Stimulated activated CD4-positive, alpha-beta T cell treated with anti-CD3 and anti-CD28 coated beads, Interleukin-4, amount 100 ng/mL, for 24 hours (primary cell): ENCODE measurements around the gene TIAL1.
"Not testable (repeated sequence)": the region's sequence is repeated elsewhere in the genome, so short reads cannot be mapped to it uniquely, and the experiment has no call there.

ENCODE experiments used
- DNase-seq: peaks from one replicate; pipeline ENCODE4 v3.0.0-alpha.2; 2020

Gene TIAL1

DNA sequence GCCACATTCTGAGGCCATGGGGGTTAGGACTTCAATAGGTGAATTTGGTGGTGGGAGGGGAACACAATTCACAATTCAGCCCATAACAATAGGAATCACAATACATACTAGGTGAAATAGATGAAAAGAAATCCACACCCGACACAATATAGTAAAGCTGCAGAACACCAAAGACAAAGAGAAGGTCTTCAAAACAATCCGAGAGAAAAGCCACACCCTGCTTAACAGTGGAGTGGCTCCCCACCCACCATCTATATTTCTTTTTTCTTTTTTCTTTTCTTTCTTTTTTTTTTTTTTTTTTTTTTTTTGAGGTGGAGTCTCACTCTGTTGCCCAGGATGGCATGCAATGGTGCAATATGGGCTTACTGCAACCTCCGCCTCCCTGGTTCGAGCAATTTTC is 14.7 kb upstream of the TIAL1 start:
- no peak for DNase-seq

DNA sequence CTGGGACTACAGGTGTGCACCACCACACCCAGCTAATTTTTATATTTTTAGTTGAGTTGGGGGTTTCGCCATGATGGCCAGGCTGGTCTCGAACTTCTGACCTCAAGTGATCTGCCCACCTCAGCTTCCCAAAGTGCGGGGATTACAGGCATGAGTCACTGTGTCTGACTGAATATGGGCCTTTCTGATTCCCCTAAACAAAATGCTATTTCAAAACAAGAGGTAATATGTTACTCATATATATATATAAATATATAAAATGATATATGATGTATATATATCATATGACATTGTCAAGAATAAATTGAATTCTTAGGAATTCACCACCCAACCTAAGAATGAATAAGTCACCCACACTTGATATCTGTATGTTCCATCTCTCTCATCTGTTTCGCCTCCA is 12.8 kb upstream of the TIAL1 start:
- no peak for DNase-seq

DNA sequence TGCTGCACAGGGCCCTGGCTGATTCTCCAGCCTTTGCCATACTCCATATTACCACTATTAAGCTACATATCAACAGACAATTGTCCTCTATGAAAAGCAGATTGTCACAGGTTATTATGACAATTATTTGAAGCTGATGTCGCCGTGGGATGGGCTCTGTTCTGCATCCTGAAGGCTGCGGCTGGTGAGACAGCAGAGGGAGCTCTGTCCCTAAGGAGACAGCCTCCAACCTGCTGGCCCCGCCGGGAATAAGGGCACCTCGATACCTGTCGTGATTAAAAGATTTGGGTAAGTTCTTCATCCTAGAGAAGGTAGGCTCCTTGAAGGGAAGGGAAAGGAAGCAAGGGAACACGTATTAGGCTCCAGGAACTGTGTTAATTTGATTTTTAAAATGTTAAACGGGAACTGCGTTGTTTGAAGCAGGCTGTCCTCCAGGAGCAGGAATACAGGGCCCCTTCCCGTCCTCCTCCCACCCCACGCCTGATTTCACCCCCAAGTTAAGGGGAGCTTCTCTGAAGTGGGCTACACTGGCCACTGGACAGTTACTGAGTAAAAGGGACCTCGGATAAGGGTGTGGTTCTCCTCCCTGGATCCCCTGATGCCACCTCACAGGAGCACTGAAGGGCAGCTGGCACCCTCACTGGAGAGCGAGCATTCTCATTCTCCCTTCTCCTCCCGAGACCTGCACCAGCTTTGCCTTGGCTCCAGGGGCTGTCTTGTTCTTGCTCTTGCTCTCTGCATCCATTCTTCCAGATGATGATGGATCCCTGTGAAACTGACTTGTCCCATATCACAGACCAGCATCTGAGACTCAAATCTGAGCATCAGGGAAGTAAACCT is 11.8 kb upstream of the TIAL1 start:
- peak; percentile 37 for DNase-seq

DNA sequence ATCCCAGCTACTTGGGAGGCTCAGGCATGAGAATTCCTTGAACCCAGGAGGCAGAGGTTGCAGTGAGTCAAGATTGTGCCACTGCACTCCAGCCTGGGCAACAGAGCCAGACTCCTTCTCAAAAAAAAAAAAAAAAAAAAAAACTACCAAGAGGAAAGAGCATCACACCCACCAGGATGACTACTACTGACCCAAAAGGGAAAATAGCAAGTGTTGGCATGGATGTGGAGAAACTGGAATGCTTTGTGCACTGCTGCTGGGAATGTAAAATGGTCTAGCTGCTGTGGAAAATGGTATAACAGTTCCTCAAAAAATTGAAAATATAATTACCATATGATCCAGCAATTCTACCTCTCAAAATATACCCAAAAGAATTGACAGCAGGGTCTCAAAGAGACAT is 7.7 kb upstream of the TIAL1 start:
- DNase-seq = no peak

DNA sequence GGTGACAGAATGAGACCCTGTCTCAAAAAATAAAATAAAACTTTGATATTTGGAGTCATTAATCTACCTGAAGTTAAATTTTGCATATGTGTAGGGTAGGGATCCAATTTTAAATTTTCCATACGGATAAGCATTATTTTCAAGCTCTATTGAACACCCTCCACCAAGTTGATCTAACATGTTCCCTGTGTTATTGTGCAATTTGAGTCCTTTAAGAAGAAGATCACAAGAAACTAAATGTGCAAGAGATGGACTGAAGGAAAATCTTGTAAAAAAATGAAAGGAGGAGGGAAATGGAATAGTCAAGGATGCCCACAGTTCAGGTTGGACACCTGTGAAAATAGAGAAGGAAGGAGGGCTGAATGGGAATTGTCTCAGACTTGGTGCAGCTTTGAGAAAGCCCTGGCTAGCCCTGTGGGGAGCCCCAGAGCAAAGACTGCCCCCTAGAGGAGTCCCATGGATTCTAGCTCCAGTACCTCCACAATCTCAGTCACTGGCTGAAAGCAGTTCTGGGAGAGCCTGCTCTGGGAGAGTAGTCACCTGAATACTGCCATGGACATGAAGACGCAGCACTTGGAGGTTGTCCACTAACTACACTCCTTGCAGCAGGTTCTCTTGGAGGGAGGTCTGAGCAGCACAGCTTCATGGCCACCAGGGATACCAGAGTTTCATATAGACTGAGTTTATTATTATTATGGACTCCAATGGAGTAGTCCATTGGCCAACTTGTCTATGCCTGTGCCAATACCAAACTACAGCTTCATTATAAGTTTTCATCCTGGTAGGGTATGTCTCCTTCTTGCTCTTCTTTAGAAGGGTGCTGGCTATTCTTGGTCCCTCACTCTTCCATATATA is 5.7 kb upstream of the TIAL1 start:
- DNase-seq = peak; percentile 32

DNA sequence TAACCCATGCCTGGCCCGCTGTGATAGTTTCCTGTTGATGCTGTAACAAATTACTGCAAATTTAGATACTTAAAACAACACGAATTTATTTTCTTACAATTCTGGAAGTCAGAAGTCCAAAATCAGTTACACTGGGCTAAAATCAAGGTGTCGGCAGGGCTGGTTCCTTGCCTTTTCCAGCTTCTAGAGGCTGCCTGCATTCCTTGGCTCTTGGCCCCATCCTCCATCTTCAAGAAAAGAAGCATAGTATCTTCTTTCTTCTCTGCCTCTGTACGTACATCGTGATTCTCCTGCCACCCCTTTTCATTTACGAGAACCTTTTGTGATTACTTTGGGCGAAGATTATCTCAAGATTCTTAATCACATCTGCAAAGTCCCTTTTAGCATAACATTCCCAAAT is 1.6 kb upstream of the TIAL1 start:
- DNase-seq = no peak

DNA sequence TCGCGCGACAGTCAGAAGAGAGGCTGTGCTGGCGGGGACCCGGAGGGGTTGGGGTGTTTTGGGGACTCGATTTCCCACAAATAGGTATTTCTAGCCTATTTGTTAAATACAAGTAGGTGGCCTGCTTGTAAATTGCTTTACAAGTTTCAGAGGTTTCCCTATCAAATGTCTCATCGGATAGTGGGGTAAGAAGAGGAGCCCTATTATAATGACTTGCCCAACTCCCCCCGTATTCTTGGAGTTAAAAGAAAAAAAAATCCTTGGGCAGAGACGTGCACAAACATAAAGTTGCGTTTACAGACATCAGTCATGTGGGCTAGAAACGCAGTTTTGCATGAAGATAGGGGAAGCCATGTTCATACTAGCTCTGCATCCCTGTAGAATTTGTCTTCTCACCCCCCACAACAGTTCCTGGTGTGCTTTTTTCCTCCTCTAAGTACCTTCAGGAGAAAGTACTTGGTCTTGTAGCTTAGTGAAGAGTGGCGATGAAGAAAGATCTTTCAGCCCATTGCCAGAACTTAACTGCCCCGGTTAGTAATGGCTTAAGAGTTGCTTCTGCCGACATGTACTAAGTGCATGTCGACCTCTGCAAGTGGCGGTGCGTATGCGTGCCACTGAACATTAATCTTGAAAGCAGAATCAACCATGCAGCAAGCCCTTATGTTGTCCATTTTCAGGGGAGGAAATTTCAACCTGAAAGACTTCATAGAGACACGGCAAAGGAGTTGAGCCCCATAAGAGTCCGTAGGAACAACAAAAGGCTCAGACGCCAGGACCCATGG is 832 bp upstream of the TIAL1 start:
- DNase-seq = no peak

DNA sequence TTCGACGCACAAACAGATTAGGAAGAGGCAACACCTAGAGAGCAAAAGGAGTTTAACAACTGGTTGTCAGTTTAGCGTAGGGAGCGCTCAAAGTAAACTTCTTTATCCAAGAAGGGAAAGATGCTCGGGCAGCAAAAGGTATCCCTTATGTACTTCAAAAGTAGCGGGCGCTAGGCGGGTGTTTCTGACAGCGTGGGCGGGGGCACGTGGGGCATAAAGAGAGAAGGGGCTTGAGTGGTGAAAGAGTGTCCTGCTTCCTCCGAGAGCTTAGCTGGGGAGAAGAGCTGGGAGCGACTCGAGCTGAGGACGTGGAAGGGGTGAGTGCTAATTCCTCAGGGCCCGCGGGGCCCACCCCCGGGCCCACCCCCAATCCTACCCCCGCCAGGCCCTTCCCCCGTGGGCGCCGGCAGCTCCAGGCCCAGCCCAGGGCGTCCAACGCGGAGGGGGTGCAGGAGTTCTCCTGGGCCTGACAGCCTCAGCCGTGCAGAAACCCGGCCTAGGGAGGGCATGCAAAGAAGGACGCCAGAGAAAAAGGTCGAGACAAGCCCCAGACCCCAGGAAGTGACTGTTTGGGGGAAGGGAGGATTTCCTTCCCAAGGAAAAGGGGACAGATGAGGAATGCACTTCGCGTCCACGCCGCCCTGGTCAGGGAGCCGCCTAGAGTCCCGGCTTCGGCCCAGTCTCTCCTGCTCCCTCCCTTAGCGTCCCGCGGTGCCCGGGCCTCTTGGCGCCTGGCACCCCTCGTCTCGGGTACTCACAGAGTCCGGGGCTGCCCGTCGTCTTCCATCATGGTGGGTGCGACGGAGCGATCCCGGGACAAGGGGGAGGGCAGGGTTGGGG is 868 bp downstream of the TIAL1 start:
- DNase-seq = peak; percentile 79

DNA sequence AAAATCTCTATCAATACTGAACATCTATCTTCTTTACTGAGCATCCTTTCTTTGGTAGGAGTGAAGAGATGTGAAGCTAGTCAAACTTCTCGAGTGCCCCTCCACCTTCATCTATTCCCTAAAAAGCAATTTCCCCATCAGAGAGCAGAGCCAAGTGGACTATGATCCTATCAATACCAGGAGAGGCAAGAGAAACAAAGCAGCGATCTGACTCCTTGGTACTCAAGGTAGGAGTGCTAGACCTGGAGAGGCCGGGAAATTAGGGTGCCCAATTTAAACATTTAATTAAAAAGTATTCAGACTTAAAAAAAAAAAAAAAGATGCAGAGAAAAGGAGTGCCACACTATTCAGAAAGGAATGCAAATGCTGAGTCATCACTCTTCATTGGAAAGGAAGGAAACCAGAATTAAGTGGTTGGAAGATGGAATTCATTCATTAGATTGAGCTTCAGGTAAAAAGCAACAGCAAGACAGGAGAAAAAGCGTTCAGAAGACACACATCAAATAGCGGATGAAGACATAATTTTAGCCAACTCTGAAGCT is 1.6 kb downstream of the TIAL1 start:
- DNase-seq = no peak

DNA sequence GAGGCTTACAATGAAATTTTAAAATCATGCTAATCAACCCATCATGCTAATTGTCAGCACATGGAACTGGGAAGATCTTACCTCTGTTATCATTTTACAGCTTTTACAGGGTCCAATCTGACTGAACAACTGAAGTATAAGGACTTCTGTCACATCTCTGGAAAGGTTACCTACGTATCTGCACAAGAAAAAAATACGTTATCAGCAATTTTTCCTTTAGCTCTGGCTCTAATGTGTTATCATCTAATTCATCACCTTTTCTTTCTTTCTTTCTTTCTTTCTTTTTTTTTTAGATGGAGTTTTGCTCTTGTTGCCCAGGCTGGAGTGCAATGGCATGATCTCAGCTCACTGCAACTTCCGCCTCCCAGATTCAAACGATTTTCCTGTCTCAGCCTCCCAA is 8.7 kb downstream of the TIAL1 start:
- DNase-seq = no peak

DNA sequence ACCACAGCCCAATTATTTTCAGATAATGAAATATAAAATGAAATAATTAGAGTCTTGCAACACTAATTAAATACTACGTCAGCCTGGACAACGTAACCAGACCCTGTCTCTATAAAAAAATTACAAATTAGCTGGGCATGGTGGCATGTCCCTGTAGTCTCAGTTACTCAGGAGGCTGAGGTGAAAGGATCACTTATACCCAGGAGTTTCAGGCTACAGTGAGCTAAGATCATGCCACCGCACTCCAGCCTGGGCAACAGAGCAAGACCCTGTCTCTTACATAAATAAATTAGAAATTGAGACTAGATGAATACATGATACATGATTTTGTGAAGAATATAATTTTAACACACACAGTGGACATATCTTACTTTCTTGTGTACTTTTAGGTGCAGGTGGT is 18.4 kb downstream of the TIAL1 start:
- DNase-seq = no peak

DNA sequence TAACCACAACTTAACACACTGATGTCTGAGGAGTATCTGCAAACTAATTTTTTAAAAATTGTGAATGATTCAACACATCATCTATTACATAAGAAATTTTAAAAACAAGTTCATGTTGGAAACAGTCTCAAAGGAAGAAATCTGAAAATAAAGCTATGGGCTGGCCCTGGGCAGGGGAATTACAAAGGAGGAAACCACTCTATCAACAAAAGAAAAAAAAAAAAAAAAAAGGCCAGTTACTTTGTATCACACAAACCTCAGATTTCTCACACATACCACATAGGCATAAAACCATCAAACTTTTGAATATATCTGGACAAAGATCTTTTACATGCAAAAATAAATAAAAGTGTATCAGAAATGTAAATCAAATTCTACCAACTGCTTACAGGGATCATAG is 20.8 kb downstream of the TIAL1 start:
- DNase-seq = no peak

DNA sequence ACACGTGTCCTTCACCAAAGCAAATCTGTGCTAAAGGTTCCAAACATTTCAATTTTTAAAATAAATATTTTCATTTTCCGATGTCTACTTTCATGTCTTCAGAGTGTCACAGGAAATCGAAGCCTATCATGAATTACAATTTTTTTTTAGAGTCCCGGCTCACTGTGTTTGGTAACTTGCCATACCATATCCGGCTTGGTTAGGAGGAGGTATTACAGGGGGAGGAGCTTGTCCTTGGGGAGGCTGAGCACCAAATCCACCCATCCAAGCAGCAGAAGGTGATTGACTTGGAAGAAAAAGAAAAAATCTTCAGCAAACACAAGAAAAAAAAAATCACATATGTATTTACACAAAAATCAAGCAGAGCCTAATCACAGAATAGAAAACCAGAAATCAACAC is 21.3 kb downstream of the TIAL1 start:
- peak; percentile 14 for DNase-seq

DNA sequence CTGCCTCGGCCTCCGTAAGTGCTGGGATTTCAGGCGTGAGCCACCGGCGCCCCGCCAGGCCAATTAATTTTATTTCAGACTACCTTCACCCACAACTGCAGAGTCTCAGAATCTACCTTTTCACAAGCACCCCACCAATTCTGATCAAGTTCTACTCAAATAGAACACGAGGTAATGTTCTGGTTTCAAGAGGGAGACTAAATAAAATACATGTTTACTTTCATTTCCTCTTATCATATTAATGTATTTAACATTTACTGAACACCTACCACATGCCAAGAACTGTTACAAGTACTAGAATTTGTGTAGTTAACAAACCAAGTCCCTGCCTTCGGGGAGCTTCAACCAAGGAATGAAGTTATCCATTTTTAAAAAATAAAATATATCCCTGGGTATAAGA is 28.8 kb downstream of the TIAL1 start:
- DNase-seq = no peak

DNA sequence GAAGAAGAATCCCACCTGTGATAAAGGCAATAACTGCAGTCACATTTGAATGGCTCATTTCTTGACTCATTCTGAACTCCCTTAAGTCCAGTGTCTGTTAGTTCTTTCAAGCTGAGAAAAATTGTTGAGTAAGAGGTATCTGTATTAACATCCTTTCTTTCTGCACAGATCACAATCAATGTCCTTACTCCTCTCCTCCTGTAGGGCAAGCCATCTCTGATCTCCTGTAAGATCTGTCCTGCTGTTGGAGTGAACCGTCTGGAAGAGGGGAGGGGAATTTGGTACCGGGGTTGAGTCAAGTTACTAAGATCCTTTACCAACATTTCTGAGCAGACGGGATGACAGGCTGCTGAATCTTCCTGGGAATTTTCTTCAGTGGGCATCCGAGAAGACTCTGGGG is 34.7 kb downstream of the TIAL1 start:
- no peak for DNase-seq

DNA sequence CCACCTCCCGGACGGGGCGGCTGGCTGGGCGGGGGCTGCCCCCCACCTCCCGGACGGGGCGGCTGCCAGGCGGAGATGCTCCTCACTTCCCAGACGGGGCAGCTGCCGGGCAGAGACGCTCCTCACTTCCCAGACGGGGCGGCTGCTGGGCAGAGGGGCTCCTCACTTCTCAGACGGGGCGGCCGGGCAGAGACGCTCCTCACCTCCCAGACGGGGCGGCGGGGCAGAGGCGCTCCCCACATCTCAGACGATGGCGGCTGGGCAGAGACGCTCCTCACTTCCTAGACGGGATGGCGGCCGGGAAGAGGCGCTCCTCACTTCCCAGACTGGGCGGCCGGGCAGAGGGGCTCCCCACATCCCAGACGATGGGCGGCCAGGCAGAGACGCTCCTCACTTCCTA is 37.3 kb downstream of the TIAL1 start:
- DNase-seq = not testable (repeated sequence)

DNA sequence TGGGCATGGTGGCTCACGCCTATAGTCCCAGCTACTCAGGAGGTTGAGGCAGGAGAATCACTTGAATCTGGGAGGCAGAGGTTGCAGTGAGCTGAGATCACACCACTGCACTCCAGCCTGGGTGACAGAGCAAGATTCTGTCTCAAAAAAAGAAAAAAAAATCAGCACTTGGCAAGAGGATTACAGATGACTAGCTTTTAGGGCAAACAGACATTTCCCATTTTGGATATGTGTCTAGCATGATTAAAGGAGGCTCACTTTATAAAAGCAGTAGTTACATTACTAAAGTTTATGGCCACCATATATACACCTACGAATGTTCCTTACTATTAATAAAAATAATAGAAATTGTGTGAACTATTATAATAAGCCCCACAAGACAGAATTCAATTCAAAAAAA is 40.7 kb downstream of the TIAL1 start:
- DNase-seq = not testable (repeated sequence)

DNA sequence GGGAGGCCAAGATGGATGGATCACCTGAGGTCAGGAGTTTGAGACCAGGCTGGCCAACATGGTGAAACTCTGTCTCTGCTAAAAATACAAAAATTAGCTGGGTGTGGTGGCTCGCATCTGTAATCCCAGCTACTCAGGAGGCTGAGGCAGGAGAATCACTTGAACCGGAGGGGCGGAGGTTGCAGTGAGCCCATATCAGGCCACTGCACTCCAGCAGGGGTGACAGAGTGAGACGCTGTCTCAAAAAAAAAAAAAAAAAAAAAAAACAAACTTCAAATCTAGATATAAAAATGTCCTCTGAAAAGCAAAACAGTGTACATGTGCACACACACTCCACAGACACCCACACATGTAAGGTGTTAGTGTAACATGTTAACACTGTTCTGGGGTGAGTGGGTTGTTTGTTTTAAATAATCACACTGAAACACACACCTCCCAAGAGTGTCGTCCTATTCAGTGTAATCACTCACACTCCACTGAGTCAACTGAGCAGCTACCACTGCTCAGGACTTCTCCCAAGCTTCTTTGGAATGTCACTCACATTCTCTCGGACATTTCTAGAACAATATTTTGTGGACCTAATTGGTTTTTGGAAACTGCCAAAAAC is 41.5 kb downstream of the TIAL1 start:
- no peak for DNase-seq

DNA sequence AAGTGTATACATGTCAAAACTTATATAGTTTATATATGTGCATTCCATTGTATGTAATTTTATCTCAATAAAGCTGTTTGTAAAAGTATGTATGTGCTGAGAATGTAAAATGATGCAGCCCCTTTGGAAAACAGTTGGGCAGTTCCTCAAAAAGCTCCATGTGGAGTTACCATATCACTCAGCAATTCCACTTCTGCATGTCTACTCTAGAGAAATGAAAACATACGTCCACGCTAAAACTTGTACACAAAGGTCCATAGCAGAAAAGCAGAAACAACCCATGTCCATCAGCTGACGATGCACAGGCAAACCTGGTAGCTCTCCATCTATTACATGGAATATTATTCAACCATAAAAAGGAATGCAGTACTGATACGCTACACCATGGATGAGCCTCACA is 45.9 kb downstream of the TIAL1 start:
- DNase-seq = no peak

DNA sequence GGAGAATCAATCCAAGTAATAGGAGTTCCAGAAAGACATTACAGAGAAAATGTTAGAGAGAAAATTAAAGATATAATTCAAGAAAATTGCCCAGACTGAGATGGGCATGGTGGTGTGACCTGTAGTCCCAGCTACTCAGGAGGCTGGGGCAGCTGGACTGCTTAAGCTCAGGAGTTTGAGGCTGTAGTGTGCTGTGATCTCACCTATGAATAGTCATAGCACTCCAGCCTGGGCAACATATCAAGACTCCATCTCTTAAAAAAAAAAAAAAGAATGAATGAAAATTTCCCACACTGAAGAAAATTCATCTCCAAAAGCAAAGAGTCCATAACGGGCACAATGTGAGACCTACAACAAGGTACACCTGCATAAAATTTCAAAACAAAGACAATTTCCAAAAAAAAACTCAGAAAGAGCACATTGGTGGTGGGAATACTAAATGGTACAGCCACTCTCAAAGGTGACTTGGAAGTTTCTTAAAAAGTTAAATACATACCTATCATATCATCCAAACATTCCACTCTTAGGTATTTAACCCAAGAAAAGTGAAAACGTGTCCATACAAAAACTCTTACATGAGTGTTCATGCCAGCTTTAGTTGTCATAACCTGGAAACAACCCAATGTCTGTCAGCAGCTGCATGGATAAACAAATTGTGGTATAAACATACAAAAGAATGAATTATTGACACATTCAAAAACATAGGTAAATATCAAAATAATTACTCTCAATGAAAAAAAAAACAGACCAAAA is 47.3 kb downstream of the TIAL1 start:
- DNase-seq = no peak

DNA sequence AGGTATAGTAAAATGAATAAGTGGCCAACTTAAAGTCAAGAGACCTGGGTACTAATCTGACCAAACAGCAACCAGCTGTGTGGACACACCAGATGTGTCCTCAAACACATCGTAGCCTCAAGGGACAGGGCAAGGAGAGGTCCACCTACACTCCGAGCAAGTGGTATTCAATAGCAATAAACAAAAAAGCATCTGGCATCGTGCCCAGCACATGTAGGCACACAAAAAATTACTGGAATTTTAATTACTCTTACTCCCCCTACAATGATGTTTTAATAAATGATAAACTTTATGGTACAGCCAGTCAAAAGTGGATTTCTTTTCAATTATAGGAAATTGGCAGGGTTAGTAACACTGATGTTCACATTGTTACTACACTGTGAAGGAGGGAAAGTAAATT is 50.8 kb downstream of the TIAL1 start:
- no peak for DNase-seq
